NB4 (cell line): Measurements from ENCODE around the gene AKR1A1.
A peak's percentile ranks its signal among the peaks of the same experiment; 100 is the strongest.

Source experiments
- DNase-seq: peaks from one replicate; pipeline ENCODE4 v3.0.0; 2010; ENCODE audit warnings: low read depth
- H3K4me3 ChIP-seq: one replicate; pipeline ENCODE4 v1.5.1; 2011; ENCODE audit warnings: mild to moderate bottlenecking, low read depth, low read length, moderate library complexity
- MYC ChIP-seq: IDR thresholded peaks from 2 replicates; pipeline ENCODE4 v1.6.1; 2011; ENCODE audit warnings: low read depth, low read length
- POLR2A ChIP-seq: IDR thresholded peaks from 2 replicates; pipeline ENCODE4 v1.6.1; 2011; ENCODE audit warnings: mild to moderate bottlenecking; ENCODE audit not compliant: insufficient read length; ENCODE audit errors: extremely low read depth
- TF ChIP-seq, protein P1 (sequence below): IDR thresholded peaks from 2 replicates; pipeline ENCODE4 v1.6.1; 2011; ENCODE audit warnings: low read depth, low read length
- TF ChIP-seq, protein P2 (sequence below): IDR thresholded peaks from one replicate; pipeline ENCODE4 v1.5.1; 2012; ENCODE audit warnings: low read depth, low read length

The AKR1A1 gene

DNA sequence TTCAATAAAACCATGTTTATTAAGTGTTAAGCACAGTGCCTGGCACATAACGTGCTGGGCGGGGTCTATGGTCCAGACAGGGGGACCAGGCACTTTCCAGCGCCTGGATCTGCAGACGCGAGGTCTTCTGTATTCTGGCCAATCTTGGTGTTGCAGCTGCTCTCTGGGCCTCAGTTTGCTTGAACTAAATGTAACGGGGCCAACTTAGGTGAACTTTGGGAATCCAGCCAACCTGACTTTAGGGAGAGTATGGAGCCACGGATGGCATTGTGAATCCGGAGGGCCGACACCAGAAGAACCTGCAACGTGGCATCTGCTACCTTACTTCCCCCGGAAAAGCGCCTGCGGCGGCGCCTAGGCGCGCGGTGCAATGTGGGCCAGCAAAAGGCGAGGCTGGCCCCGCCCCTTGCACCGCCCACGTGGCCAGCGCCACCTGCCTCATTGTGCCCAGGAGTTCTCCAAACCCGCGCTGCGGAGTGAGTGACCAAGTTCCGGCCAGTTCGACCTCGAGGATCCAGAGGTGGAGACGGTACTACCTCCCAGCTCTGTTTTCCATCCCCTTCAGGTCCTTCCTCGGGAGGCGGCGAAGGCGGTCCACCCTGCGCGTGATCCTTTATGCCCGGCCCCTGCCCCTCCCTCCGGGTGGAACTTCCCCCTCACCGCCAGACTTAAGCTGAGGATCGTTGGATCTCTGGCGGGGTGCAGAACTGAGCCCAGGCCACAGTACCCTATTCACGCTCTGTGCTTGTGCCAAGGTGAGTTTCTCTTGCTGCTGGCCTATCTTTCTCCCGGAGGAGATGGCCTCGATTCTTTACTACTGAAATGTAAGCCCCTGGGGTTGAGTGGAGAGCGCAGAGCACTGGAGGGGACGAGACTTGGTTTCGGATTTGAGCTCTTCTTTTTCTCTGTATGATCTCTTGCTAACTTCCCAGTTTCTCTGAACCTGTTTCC, at the start of gene AKR1A1:
Gene AKR1A1 (plus strand): TSS at position 426 of the 951 bp plus-strand sequence. CDS start 10,969 bp downstream, outside the sequence.
- peak; percentile 93 for DNase-seq
- peak within 1 kb of the TSS; percentile 85 for H3K4me3 ChIP-seq
- TF ChIP-seq, protein P1, sequence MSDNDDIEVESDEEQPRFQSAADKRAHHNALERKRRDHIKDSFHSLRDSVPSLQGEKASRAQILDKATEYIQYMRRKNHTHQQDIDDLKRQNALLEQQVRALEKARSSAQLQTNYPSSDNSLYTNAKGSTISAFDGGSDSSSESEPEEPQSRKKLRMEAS, result peak; percentile 99
- peak; percentile 96 for TF ChIP-seq POLR2A
- TF ChIP-seq, protein P2, sequence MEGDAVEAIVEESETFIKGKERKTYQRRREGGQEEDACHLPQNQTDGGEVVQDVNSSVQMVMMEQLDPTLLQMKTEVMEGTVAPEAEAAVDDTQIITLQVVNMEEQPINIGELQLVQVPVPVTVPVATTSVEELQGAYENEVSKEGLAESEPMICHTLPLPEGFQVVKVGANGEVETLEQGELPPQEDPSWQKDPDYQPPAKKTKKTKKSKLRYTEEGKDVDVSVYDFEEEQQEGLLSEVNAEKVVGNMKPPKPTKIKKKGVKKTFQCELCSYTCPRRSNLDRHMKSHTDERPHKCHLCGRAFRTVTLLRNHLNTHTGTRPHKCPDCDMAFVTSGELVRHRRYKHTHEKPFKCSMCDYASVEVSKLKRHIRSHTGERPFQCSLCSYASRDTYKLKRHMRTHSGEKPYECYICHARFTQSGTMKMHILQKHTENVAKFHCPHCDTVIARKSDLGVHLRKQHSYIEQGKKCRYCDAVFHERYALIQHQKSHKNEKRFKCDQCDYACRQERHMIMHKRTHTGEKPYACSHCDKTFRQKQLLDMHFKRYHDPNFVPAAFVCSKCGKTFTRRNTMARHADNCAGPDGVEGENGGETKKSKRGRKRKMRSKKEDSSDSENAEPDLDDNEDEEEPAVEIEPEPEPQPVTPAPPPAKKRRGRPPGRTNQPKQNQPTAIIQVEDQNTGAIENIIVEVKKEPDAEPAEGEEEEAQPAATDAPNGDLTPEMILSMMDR, result no peak
- peak; percentile 99 for TF ChIP-seq MYC

DNA sequence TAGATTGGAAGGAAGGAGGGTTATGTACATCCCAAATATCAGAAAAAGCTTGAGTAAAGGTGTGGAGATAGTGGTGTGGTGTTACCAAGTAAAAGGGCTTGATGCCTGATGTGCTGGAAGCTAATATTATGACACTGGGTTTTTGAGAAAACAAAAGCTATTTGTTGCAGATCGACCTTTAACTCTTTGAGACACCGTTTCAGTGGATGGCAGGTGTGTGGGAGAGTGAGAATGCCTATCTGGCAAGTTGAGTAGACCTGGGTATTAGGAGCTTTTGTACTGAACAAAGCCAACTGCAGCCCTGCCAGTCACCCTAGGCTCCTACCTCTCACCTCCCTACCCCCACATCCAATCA, 49.1 kb upstream of the AKR1A1 start:
- TF ChIP-seq POLR2A, result no peak
- no peak for TF ChIP-seq MYC
- TF ChIP-seq, protein P1, result no peak
- TF ChIP-seq, protein P2, result no peak
- H3K4me3 ChIP-seq, result peak overlapping the region; percentile 95

DNA sequence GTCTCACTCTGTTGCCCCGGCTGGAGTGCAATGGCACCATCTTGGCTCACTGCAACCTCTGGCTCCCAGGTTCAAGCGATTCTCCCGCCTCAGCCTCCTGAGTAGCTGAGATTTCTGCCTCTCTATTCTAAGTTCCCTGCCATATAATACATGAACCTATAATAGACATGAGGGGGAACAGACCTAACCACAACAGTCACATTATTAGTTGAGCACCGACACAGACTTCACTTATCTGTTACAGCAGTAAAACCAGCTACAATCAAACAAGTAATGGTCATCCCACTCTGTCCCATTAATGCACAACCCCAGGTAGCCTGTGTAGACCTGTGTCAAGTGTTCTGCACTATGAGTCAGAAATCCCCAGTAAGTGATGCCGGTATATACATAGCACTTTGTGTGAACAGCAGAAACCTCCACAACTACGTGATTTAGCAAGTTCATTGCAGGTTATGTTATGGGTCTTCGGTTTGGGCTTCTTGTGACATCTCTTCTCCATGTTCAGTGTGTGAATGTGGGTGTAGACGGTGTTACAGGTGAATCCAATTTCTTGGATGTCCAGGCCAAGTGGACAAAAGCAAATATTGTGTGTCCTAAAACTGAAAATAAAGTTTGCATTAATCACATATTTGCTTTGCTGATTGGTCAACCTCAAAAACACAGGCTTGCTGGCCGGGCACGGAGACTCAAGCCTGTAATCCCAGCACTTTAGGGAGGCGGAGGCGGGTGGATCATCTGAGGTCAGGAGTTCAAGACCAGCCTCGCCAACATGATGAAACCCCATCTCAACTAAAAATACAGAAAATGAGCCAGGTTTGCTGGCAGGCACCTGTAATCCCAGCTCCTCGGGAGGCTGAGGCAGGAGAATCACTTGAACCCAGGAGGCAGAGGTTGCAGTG, 46.9 kb upstream of the AKR1A1 start:
- TF ChIP-seq POLR2A (no peak), MYC (no peak)
- TF ChIP-seq, protein P2, result no peak
- TF ChIP-seq, protein P1, result no peak
- no peak for DNase-seq
- H3K4me3 ChIP-seq, result no peak overlapping the region

More for the DNA sequence above, 49.1 kb upstream of the AKR1A1 start:
- DNase-seq, result no peak

DNA sequence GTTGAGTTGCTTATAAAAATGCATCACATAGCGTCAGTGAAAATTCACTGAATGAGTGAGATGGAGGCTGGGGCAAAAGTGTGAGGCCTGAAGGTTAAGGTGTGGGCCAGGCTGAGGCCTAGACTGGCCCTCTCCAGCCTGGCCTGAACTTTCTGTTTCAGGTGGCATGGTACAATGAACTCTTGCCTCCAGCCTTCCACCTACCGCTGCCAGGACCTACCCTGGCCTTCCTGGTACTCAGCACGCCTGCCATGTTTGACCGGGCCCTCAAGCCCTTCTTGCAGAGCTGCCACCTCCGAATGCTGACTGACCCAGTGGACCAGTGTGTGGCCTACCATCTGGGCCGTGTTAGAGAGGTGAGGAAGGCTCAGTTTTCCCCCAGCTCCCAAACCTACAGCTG, 43.4 kb upstream of the AKR1A1 start:
- no peak overlapping the region for H3K4me3 ChIP-seq
- TF ChIP-seq, protein P1, result no peak
- TF ChIP-seq MYC, result no peak
- TF ChIP-seq, protein P2, result no peak
- TF ChIP-seq POLR2A, result no peak
- no peak for DNase-seq

DNA sequence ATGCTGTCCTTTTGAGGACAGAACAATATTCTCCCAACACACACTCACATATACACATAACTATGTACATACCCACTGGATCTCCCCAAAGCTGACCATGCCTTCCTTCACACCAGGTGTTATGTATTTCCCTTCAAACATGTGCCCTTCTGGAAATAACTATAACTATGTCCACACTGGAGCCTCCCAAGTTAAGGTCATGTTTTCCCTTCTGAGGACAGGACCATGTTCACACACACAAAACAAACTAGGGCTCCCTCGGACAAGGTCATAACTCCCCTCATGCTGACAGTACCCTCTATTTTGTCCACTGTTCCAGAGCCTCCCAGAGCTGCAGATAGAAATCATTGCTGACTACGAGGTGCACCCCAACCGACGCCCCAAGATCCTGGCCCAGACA, 42.7 kb upstream of the AKR1A1 start:
- no peak for DNase-seq
- TF ChIP-seq, protein P1, result no peak
- TF ChIP-seq, protein P2, result no peak
- TF ChIP-seq MYC, result no peak
- no peak for TF ChIP-seq POLR2A
- no peak overlapping the region for H3K4me3 ChIP-seq
